WTC11 (cell line): ENCODE results near the gene HMGXB4.

Source experiments
- CBFB ChIP-seq: sonication (generic); formaldehyde crosslinking; IDR thresholded peaks from 2 replicates; pipeline ENCODE4 v1.8.1; 2022; ENCODE audit warnings: mild to moderate bottlenecking, low read depth, missing genetic modification reagents
- CREB1 ChIP-seq: sonication (generic); formaldehyde crosslinking; IDR thresholded peaks from 2 replicates; pipeline ENCODE4 v1.8.0; 2023; ENCODE audit warnings: mild to moderate bottlenecking, missing genetic modification reagents
- NR3C1 ChIP-seq: sonication (generic); formaldehyde crosslinking; conservative IDR thresholded peaks from 2 replicates; pipeline ENCODE4 v1.8.1; 2023; ENCODE audit warnings: low read depth, mild to moderate bottlenecking, missing genetic modification reagents
- RELA ChIP-seq: sonication (generic); formaldehyde crosslinking; IDR thresholded peaks from 2 replicates; pipeline ENCODE4 v1.8.1; 2022; ENCODE audit warnings: missing genetic modification reagents, mild to moderate bottlenecking, borderline replicate concordance
- TF ChIP-seq, protein P1 (sequence below): fragments of 200-600 bp; IDR thresholded peaks from 2 replicates; pipeline ENCODE4 v1.8.0; 2022; ENCODE audit warnings: antibody characterized with exemption
- TF ChIP-seq, protein P2 (sequence below): sonication (generic); formaldehyde crosslinking; IDR thresholded peaks from 2 replicates; pipeline ENCODE4 v1.8.0; 2022; ENCODE audit warnings: mild to moderate bottlenecking, missing genetic modification reagents
- TF ChIP-seq, protein P3 (sequence below): sonication (generic); formaldehyde crosslinking; IDR thresholded peaks from 2 replicates; pipeline ENCODE4 v1.8.1; 2023; ENCODE audit warnings: mild to moderate bottlenecking, missing genetic modification reagents
- TF ChIP-seq, protein P4 (sequence below): fragments of 250-450 bp; sonication (Bioruptor Pico); IDR thresholded peaks from 2 replicates; pipeline ENCODE4 v1.9.0; 2021; ENCODE audit warnings: mild to moderate bottlenecking
- TF ChIP-seq, protein P5 (sequence below): sonication (generic); formaldehyde crosslinking; IDR thresholded peaks from 2 replicates; pipeline ENCODE4 v1.8.1; 2023; ENCODE audit warnings: mild to moderate bottlenecking, missing genetic modification reagents
- TF ChIP-seq, protein P6 (sequence below): sonication (generic); formaldehyde crosslinking; IDR thresholded peaks from 2 replicates; pipeline ENCODE4 v1.8.1; 2022; ENCODE audit warnings: missing genetic modification reagents, borderline replicate concordance

DNA sequence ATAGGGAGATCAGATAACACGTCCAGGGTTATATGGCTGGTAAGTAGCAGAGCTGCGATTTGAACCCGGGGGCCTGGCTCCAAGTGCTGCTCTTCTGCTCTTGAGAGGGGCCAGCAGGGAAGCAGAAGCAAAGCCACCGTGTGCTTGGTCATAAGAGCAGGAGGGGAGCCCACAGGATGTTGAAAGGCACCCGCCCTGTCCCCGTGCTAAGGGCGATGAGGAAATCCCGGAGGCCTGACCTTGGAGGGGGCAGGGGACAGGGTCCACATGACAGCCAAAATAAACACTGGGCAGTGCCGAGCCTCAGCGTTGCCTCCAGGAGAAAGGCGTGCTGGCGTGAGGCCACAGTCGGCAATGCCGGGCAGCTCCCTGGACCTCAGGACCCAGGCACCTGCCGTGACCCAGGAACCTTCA is 71.2 kb downstream of the HMGXB4 start:
- TF ChIP-seq, protein P1, sequence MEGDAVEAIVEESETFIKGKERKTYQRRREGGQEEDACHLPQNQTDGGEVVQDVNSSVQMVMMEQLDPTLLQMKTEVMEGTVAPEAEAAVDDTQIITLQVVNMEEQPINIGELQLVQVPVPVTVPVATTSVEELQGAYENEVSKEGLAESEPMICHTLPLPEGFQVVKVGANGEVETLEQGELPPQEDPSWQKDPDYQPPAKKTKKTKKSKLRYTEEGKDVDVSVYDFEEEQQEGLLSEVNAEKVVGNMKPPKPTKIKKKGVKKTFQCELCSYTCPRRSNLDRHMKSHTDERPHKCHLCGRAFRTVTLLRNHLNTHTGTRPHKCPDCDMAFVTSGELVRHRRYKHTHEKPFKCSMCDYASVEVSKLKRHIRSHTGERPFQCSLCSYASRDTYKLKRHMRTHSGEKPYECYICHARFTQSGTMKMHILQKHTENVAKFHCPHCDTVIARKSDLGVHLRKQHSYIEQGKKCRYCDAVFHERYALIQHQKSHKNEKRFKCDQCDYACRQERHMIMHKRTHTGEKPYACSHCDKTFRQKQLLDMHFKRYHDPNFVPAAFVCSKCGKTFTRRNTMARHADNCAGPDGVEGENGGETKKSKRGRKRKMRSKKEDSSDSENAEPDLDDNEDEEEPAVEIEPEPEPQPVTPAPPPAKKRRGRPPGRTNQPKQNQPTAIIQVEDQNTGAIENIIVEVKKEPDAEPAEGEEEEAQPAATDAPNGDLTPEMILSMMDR: no peak
- TF ChIP-seq CREB1 (CRISPR knock-in tag): no peak
- TF ChIP-seq CBFB (CRISPR knock-in tag): no peak
- TF ChIP-seq, protein P2, sequence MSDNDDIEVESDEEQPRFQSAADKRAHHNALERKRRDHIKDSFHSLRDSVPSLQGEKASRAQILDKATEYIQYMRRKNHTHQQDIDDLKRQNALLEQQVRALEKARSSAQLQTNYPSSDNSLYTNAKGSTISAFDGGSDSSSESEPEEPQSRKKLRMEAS (CRISPR knock-in tag): no peak
- no peak for TF ChIP-seq NR3C1 (CRISPR knock-in tag)
- TF ChIP-seq, protein P3, sequence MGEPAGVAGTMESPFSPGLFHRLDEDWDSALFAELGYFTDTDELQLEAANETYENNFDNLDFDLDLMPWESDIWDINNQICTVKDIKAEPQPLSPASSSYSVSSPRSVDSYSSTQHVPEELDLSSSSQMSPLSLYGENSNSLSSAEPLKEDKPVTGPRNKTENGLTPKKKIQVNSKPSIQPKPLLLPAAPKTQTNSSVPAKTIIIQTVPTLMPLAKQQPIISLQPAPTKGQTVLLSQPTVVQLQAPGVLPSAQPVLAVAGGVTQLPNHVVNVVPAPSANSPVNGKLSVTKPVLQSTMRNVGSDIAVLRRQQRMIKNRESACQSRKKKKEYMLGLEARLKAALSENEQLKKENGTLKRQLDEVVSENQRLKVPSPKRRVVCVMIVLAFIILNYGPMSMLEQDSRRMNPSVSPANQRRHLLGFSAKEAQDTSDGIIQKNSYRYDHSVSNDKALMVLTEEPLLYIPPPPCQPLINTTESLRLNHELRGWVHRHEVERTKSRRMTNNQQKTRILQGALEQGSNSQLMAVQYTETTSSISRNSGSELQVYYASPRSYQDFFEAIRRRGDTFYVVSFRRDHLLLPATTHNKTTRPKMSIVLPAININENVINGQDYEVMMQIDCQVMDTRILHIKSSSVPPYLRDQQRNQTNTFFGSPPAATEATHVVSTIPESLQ: no peak
- no peak for TF ChIP-seq RELA (CRISPR knock-in tag)
- TF ChIP-seq, protein P4, sequence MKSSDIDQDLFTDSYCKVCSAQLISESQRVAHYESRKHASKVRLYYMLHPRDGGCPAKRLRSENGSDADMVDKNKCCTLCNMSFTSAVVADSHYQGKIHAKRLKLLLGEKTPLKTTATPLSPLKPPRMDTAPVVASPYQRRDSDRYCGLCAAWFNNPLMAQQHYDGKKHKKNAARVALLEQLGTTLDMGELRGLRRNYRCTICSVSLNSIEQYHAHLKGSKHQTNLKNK: no peak
- TF ChIP-seq, protein P5, sequence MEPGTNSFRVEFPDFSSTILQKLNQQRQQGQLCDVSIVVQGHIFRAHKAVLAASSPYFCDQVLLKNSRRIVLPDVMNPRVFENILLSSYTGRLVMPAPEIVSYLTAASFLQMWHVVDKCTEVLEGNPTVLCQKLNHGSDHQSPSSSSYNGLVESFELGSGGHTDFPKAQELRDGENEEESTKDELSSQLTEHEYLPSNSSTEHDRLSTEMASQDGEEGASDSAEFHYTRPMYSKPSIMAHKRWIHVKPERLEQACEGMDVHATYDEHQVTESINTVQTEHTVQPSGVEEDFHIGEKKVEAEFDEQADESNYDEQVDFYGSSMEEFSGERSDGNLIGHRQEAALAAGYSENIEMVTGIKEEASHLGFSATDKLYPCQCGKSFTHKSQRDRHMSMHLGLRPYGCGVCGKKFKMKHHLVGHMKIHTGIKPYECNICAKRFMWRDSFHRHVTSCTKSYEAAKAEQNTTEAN (CRISPR knock-in tag): no peak
- TF ChIP-seq, protein P6, sequence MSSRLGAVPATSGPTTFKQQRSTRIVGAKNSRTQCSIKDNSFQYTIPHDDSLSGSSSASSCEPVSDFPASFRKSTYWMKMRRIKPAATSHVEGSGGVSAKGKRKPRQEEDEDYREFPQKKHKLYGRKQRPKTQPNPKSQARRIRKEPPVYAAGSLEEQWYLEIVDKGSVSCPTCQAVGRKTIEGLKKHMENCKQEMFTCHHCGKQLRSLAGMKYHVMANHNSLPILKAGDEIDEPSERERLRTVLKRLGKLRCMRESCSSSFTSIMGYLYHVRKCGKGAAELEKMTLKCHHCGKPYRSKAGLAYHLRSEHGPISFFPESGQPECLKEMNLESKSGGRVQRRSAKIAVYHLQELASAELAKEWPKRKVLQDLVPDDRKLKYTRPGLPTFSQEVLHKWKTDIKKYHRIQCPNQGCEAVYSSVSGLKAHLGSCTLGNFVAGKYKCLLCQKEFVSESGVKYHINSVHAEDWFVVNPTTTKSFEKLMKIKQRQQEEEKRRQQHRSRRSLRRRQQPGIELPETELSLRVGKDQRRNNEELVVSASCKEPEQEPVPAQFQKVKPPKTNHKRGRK: no peak
